Measurements from ENCODE around the gene MICAL2. TPM values are rescaled to one million over a fixed set of nuclear protein-coding genes. Genes with fewer than 3 reads are reported as not detected.

Gene MICAL2, protein sequence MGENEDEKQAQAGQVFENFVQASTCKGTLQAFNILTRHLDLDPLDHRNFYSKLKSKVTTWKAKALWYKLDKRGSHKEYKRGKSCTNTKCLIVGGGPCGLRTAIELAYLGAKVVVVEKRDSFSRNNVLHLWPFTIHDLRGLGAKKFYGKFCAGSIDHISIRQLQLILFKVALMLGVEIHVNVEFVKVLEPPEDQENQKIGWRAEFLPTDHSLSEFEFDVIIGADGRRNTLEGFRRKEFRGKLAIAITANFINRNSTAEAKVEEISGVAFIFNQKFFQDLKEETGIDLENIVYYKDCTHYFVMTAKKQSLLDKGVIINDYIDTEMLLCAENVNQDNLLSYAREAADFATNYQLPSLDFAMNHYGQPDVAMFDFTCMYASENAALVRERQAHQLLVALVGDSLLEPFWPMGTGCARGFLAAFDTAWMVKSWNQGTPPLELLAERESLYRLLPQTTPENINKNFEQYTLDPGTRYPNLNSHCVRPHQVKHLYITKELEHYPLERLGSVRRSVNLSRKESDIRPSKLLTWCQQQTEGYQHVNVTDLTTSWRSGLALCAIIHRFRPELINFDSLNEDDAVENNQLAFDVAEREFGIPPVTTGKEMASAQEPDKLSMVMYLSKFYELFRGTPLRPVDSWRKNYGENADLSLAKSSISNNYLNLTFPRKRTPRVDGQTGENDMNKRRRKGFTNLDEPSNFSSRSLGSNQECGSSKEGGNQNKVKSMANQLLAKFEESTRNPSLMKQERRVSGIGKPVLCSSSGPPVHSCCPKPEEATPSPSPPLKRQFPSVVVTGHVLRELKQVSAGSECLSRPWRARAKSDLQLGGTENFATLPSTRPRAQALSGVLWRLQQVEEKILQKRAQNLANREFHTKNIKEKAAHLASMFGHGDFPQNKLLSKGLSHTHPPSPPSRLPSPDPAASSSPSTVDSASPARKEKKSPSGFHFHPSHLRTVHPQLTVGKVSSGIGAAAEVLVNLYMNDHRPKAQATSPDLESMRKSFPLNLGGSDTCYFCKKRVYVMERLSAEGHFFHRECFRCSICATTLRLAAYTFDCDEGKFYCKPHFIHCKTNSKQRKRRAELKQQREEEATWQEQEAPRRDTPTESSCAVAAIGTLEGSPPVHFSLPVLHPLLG
- 31.1 TPM for total RNA-seq
- long read RNA-seq, partial matches to known transcripts: 3 of 10 reads
- long read RNA-seq, other reads (novel, unspliced or antisense): 7 of 10 reads

DNA sequence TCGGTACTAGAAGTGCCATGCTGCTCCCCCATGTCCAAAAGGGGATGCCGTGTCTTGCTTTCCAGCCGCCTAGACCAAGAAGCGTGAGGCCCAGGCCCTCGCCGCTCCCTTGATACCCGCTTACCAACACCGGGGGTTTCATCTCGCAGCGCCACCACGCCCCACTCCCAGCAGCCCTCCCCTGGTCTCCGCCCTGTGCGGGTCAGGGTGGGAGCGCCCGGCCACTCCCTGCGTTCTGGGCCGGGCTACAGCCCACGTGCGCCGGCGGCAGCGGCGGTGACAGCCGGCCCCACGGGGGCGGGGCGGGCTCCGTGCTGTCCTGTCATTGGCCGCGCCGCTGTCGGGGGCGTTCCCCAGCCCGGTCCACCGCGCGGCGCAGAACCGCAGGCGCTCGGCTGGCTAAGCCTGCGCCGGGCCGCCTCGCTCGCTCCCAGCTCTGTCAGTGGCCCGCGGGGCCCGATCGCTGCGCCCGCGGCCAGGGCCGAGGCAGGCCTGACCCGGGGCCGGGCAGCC, at the start of gene MICAL2:
MICAL2 (plus strand) TSS at position 390 of the 513 bp plus-strand sequence. CDS start 51,566 bp downstream, outside the sequence.
- peak; percentile 96 for DNase-seq (ENCODE audit: low spot score)

DNA sequence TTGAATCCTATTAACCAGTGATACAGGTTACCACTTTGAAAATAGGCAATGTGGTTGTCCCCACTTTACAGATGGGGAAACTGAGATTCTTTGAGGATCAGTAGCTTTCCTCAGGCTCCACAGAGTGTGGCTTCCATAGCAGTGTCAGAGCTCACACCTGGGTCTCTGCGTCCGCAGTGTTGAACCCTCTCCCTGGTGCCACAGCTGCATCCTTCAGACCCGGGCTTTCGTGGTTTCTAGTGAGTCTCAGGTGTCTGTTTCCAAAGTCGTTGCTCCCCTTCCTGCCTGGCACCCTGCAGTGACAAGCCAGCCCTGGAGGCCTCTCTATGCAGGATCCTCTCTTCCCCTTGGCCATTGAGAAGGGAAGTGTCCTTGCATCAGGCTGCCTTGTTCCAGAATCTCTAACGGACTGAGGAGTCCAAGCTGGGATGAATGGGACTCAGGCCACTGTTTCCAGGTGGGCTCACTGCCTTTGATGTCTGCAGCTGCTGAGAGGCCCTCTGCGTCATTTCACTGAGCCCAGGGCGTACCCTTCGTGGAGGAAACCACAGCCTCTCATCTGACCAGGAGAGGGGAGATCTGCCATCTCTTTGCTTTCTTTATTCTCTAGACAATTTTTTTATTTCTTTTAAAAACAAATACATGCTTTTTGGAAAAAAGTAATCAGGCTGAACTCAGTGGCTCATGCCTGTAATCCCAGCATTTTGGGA, 48.4 kb upstream of the MICAL2 start:
- peak; percentile 47 for DNase-seq (ENCODE audit: low spot score)

DNA sequence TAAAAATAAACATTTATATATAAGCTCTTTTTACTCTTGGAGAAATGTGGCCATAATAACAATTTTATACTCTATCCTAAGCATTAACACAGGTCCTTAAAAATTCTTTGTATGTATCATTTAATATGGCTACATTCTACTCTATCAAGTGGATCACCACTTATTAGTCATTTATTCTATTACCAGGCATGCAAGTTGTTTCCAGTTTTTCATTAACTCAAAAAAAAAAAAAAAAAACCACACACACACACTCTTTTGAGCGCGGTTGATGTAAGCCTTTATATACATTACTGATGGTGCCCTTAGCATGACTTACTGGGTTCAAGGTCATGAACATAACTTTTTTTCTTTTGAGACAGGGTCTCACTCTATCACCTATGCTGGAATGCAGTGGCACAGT, 47.1 kb upstream of the MICAL2 start:
- no peak for DNase-seq (ENCODE audit: low spot score)

DNA sequence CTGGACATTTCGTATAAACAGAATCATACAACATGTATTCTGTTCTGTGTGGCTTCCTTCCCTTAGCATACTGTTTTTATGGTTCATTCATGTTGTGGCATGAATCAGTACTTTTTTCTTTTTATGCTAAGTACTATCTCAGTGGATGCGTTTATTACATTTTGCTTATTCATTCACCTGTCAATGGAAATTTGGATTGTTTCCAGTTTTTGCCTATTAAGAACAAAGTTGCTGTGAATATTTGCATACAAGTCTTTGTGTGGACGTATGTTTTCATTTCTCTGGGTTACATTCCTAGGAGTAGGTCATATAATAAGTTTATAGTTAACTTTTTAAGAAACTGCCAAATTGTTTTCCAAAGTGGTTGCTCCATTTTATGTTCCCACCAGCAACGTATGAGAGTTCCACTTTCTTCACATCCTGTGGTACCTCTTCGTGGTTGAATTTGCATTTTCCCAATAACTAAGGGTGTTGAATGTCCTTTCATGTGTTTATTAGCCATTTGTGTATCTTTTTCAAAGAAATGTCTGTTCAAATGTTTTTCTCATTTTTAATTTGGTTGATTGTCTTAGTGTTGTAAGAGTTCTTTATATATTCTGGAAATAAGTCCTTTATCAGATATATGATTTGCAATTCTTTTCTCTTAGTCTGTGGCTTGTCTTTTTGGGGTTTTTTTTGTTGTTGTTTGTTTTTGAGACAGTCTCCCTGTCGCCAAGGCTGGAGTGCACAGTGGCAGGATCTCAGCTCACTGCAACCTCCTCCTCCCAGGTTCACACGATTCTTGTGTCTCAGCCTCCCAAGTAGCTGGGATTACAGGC, 46.0 kb upstream of the MICAL2 start:
- DNase-seq (ENCODE audit: low spot score): no peak

DNA sequence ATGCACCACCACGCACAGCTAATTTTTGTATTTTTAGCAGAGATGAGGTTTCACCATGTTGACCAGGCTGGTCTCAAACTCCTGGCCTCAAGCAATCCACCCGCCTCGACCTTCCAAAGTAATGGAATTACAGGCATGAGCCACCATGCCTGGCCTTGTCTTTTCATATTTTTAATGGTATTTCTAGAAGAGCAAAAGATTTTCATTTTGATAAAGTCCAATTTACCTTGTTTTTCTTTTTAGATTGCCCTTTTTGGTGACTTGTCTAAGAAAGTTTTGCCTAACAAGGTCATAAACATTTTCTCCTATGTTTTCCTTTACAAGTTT, 45.5 kb upstream of the MICAL2 start:
- DNase-seq (ENCODE audit: low spot score): no peak

DNA sequence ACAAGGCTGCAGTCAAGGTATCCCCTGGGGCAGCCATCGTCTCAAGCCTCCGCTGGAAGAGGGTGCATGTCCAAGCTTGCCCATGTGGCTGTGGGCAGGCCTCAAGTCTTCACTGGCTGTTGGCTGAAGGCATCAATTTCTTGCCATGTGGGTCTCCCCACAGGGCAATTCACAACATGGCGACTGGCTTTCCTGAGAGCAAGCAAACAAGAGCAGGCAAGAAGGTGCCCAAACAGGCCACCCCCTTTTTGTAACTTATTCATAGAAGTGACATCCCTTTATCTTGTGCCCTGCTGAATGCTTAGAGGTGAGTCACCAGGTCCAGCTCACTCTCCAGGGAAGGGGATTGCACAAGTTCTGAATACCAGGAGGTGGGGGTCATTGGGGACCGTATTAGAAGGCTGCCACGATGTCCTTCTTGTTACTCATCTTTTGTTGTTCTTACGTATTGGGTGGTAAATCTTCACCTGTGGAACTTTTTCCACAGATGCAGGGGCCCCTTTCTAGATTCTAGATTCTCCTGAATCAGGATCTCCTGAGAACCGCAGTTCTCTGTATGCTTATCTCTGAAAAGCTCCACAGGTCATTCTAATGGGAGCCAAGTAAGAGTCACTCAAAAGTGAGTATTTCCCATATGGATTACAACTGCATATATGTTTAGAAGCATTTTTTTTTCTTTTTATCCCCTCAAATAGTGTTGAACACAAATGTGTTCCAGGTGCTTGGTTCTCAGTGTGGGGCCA, 44.2 kb upstream of the MICAL2 start:
- DNase-seq (ENCODE audit: low spot score): peak; percentile 45

DNA sequence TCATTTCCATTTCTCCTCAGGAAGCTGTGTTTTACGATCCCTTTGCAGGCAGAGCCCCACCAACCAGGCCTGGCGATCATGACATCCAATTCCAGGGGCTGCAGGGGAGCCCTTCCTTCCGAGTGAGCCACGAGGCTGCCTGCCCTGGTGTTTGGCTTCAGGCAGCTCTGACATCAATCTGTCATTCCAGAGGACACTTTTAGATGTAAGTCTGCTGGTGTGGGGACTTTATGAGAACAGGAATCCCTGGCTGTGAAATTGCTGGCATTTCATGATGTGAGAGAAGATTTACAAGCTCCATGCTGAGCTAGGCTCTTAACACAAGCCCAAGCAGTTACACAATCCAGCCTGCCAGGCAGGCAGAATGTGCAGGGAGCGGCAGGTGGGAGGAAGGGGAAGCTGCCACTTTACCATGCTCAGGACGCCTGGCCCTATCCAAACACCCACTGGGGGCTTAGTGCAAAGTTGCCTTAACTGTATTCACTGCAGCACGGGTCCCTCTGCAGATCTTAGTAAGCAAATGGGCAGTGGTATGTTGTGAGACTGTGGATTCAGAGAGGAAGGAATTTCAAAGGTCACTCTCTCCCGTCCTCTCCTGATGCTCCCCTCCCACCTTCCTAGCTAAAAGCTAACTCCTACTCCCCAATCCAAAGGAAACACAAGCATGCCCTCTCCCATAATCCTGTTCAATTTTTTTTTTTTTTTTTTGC, 43.4 kb upstream of the MICAL2 start:
- DNase-seq (ENCODE audit: low spot score): peak; percentile 43

DNA sequence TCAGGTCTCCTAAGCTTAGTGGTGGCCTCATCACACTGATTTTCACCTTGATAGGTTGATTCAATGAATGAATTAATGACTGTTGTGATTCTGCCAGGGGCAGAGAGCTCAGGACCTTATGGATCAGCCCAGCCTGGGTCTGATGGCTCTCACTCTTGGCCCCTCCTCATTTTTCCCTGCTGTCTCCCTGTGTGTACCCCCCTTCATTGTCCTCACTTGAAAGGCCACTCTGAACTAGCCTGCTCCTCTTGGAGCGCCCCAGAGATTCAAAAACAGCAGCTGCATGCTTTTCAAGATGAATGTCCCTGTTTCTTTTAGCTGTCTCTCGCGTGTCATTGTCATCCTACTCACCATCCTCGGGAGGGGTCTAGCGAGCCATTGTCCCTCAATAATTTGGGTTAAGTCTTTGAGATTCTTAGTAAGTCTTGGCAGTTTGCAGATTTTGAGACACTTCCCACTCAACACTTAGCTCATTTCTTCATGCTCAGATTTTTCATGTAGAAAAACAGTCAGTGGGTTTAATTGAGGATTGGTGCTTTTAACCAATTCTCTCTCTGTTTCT, 42.5 kb upstream of the MICAL2 start:
- DNase-seq (ENCODE audit: low spot score): peak; percentile 12

DNA sequence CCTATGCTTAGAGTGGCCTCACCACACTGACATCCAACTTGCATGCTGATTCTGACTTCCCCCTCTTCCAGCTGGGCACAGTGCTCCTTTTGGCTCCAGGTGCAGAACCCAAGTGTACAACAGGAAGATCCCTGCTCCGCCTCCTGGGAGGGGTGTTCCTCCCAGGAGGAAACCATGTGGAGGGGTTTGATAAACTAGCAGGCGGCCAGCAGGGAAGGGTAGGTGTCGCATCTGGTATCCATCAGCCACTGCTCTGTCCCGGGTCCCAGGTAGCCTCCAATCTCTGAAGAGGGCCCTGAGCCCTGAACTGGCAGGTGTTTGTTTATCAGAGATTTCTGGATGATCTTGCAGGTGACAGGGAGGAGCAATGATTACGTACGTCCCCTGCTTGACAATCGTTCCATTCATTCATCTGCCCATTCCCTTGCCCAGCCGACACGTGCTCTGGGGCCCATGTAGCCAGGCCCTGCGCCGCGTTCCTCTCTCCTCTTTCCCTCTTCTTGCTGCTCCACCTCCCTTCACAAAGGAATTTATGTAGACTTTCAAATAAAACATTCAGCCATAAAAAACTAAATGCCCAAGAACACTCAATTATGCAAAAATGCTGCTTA, 41.2 kb upstream of the MICAL2 start:
- no peak for DNase-seq (ENCODE audit: low spot score)

DNA sequence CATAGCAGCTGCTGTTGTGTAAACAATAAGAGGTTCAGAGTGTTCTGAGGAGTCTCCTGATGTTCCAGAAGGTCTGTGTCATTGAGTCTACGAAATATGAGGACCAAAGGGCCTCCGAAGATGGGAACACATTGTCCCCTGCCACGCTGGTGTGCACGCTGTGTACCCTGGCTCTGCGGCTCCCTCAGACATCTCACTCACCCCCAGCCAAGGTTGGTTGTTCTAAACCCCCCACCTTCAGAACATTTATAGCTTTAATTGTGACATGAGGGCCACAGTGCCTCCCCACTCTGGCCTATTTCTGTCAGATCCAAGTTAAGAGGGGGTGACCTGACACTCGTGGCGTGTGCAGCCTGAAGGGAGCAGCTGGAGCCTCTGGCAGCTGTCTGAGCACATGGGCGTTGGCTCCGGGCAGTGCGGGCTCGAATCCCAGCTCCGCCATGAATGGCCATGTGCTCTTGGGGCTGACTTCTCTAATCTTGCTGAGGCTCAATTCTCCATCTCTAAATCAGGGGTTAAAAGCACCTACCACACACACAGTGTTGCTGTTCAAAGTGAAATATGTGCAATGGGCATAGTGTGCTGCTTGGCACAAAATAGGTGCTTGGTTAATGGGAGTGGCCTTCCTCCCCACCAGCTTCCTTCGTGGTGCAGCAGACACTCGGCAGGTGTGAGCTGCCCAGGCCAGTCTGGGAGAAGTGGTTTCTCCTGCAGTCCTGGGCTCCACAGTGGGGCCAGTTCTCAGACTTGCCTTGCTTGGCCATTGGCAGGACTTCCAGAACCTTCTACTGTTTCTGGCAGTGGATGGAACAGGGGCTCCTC, 39.7 kb upstream of the MICAL2 start:
- DNase-seq (ENCODE audit: low spot score): no peak

DNA sequence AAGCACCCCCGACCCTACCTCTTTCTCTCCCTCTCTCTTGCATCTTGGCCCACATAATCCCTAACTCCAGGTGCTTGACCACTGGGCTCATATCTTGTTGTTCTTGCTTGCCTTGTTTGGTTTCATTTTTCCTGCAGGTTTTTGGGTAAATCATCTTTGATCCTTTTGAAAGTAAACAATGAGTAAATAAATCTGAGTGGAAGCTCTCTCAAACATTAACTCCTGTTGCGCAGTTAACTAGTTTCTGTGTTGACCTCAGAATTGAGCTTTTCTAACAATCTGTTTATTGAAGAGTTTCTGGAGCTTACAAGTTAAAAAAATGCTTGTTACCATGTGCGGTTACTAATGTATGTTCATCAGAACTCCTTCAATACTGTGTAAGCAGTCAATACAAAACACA, 38.8 kb upstream of the MICAL2 start:
- no peak for DNase-seq (ENCODE audit: low spot score)

DNA sequence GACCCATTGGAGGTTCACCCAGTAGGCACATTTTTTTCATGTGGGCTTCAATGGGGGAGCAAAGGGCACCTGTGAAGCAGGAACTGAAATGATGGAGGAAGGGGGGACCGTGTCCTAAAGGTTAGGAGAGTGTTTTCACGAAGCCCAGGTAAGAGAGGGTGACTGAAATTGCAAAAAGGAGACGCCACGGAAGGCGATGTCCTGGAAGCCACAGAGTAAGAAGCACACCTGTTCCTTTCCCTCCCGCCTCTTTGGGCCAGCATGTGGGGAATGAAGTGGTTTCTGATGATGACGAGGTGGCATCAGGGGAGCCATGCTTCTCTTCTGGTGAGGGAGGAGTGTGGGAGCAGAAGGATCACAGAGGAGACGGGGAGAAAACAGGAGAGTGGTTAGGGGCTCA, 37.0 kb upstream of the MICAL2 start:
- peak; percentile 62 for DNase-seq (ENCODE audit: low spot score)

DNA sequence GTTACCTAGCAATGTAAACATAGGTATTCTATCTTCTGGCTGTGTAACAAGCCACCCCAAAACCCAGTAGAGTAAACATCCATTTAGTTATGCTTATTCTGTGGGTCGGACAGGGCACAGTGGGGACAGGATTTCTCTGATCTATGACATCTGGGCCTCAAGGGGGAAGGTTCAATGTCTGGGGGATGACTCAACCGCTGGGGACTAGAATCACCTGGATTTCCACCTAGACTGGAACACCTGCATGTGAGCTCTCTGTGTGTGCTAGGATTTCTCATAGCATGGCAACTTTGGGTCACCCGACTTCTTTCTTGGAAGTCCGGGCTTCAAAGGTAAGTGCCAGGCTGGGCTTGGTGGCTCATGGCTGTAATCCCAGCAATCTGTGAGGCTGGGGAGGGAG, 36.5 kb upstream of the MICAL2 start:
- DNase-seq (ENCODE audit: low spot score): no peak

DNA sequence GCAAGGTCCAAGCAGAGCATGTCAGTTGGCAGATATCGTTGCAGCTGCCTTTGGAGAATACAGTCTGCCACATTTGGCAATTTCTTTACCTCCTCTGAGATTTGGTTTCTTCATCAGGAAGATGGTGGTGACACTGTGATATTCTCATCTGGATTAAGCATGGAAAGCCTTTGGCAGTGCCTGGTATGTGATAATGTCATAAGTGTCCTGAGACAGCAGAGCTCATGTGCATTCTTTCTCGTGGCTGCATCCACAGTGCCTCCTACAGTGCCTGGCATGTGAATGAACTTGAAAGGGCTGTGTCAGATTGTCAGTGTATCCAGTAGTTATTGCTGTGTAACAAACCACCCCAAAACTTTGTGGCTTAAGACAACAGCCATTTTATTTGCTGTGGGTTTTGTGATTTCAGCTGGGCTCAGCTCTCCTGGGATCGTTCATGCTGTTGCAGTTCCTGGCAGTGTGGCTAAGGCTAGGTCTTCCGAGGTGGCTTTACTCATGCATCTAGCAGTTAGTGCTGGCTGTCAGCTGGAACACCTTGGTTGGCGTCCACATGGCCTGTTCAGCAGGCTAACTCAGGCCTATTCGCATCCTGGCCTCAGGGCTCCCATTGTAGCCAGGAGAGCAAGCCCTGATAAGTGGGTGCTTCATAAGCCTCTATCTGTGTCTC, 35.7 kb upstream of the MICAL2 start:
- peak; percentile 60 for DNase-seq (ENCODE audit: low spot score)

DNA sequence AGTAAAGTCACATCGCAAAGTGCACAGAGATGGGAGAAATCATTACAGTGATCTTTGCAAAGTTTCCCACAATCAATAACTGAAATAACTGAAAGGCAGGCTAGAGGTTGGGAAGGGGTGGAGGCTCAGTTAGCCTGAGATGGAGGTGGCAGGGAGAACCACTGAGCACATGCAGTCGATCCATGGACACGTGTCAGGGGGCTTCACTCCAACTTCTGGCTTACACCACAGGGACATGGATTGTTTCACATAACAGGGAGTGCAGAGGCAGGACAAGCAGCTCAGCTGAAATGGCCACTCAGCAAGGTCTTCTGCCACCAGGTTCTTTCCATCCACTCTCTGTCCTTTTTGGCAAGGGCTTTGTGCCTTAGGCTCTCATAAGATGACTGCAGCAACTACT, 35.1 kb upstream of the MICAL2 start:
- DNase-seq (ENCODE audit: low spot score): peak; percentile 20

Measured in mesenteric fat pad (tissue), 1 donor.